Neural cell (in vitro differentiated cells): ENCODE measurements around the gene B4GALT2.

ENCODE experiments used
- EP300 ChIP-seq: fragments of 450-650 bp; conservative IDR thresholded peaks from 2 replicates; pipeline ENCODE4 v1.6.1; 2014; ENCODE audit warnings: antibody characterized with exemption, mild to moderate bottlenecking, moderate library complexity; ENCODE audit not compliant: poor library complexity, severe bottlenecking
- EZH2 ChIP-seq: fragments of 200-600, 300-800 bp; shearing (Covaris generic), sonication (generic); IDR thresholded peaks from 2 replicates; pipeline ENCODE4 v1.6.1; 2014; ENCODE audit warnings: antibody characterized with exemption, low read length, borderline replicate concordance, mild to moderate bottlenecking; ENCODE audit not compliant: insufficient read depth, poor library complexity, severe bottlenecking
- MXI1 ChIP-seq: fragments of 450-650 bp; conservative IDR thresholded peaks from 2 replicates; pipeline ENCODE4 v1.6.1; 2014; ENCODE audit warnings: antibody characterized with exemption, mild to moderate bottlenecking; ENCODE audit not compliant: poor library complexity, severe bottlenecking
- POLR2AphosphoS5 ChIP-seq: IDR thresholded peaks from 2 replicates; pipeline ENCODE4 v1.6.1; 2012
- RAD21 ChIP-seq: fragments of 450-650 bp; conservative IDR thresholded peaks from 2 replicates; pipeline ENCODE4 v1.6.1; 2014; ENCODE audit warnings: antibody characterized with exemption, mild to moderate bottlenecking, moderate library complexity
- TAF1 ChIP-seq: IDR thresholded peaks from 2 replicates; pipeline ENCODE4 v1.6.1; 2012; ENCODE audit warnings: low read depth
- TF ChIP-seq, protein P1 (sequence below): fragments of 450-650 bp; IDR thresholded peaks from 2 replicates; pipeline ENCODE4 v1.5.1; 2014; ENCODE audit warnings: antibody characterized with exemption, mild to moderate bottlenecking, moderate library complexity; ENCODE audit not compliant: poor library complexity, severe bottlenecking
- TF ChIP-seq, protein P2 (sequence below): IDR thresholded peaks from 2 replicates; pipeline ENCODE4 v1.6.1; 2012; ENCODE audit warnings: borderline replicate concordance

DNA sequence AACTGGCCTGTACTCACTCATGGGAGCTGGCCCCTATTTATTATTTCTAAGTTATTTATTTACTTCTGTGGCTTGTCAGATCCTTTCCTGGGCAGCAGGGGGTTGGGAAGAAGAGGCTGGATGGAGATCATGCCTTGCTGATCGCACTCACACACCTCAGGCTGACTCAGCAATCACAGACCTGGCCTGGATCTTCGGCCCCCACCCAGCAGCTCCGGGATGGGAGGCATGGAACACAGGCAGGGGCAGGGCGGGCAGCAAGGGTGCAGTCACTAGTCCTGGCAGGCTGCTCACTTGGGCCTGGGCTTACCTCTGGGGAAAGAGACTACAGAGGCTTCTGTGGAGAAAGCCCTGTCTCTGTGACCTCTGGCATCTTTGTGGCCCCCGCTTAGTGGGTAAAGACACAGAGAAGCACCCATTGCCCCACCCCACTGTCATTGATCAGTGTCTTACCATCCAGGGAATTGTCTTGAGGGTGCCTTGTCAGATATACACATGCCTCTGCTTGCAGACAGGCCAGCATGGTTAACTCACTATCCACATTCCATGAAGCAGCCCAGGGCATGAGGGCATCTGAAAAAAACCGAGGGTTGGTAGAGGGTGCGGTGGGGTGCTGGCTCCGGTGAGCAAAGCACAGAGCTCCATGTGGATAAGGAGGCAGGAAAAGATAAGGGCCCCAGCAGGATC lies 41.7 kb upstream of the B4GALT2 start:
- TF ChIP-seq, protein P1, sequence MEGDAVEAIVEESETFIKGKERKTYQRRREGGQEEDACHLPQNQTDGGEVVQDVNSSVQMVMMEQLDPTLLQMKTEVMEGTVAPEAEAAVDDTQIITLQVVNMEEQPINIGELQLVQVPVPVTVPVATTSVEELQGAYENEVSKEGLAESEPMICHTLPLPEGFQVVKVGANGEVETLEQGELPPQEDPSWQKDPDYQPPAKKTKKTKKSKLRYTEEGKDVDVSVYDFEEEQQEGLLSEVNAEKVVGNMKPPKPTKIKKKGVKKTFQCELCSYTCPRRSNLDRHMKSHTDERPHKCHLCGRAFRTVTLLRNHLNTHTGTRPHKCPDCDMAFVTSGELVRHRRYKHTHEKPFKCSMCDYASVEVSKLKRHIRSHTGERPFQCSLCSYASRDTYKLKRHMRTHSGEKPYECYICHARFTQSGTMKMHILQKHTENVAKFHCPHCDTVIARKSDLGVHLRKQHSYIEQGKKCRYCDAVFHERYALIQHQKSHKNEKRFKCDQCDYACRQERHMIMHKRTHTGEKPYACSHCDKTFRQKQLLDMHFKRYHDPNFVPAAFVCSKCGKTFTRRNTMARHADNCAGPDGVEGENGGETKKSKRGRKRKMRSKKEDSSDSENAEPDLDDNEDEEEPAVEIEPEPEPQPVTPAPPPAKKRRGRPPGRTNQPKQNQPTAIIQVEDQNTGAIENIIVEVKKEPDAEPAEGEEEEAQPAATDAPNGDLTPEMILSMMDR, result no peak
- no peak for TF ChIP-seq RAD21
- TF ChIP-seq EZH2, result no peak
- no peak for TF ChIP-seq MXI1
- no peak for TF ChIP-seq TAF1
- no peak for TF ChIP-seq POLR2AphosphoS5
- TF ChIP-seq EP300, result no peak
- TF ChIP-seq, protein P2, sequence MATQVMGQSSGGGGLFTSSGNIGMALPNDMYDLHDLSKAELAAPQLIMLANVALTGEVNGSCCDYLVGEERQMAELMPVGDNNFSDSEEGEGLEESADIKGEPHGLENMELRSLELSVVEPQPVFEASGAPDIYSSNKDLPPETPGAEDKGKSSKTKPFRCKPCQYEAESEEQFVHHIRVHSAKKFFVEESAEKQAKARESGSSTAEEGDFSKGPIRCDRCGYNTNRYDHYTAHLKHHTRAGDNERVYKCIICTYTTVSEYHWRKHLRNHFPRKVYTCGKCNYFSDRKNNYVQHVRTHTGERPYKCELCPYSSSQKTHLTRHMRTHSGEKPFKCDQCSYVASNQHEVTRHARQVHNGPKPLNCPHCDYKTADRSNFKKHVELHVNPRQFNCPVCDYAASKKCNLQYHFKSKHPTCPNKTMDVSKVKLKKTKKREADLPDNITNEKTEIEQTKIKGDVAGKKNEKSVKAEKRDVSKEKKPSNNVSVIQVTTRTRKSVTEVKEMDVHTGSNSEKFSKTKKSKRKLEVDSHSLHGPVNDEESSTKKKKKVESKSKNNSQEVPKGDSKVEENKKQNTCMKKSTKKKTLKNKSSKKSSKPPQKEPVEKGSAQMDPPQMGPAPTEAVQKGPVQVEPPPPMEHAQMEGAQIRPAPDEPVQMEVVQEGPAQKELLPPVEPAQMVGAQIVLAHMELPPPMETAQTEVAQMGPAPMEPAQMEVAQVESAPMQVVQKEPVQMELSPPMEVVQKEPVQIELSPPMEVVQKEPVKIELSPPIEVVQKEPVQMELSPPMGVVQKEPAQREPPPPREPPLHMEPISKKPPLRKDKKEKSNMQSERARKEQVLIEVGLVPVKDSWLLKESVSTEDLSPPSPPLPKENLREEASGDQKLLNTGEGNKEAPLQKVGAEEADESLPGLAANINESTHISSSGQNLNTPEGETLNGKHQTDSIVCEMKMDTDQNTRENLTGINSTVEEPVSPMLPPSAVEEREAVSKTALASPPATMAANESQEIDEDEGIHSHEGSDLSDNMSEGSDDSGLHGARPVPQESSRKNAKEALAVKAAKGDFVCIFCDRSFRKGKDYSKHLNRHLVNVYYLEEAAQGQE, result no peak
